HepG2 (cell line): ENCODE results near the gene DIS3L2. TPM values are rescaled to one million over a fixed set of nuclear protein-coding genes. Genes with fewer than 3 reads are reported as not detected.

Experiments
- ATF3 ChIP-seq: sonication (generic); formaldehyde crosslinking; IDR thresholded peaks from 2 replicates; pipeline ENCODE4 v1.4.0; 2020; ENCODE audit warnings: missing genetic modification reagents
- CBX1 ChIP-seq: IDR thresholded peaks from one replicate; pipeline ENCODE4 v1.6.1; 2016; ENCODE audit warnings: antibody characterized with exemption, low read depth
- CSRNP1 ChIP-seq: sonication (generic); formaldehyde crosslinking; IDR thresholded peaks from 2 replicates; pipeline ENCODE4 v1.8.1; 2023; ENCODE audit warnings: mild to moderate bottlenecking, missing genetic modification reagents
- HDAC1 ChIP-seq: sonication (generic); formaldehyde crosslinking; IDR thresholded peaks from 2 replicates; pipeline ENCODE4 v1.5.1; 2020; ENCODE audit warnings: mild to moderate bottlenecking, missing genetic modification reagents
- HMGXB4 ChIP-seq, 2 experiments: sonication (generic) in 1 of 2; formaldehyde crosslinking in 1 of 2; IDR thresholded peaks; 2 replicates each; pipeline versions ENCODE4 v1.4.0 to v1.6.1; 2018 to 2020; ENCODE audit warnings: missing genetic modification reagents in 2 of 2, borderline replicate concordance in 1 of 2, low read depth in 1 of 2, mild to moderate bottlenecking in 1 of 2, missing biosample characterization in 1 of 2
- HNRNPL ChIP-seq: fragments of 200-400 bp; formaldehyde crosslinking; IDR thresholded peaks from 2 replicates; pipeline ENCODE4 v1.6.1; 2017; ENCODE audit warnings: mild to moderate bottlenecking, low read depth, low read length
- IRF9 ChIP-seq: sonication (generic); formaldehyde crosslinking; IDR thresholded peaks from 2 replicates; pipeline ENCODE4 v1.8.0; 2022; ENCODE audit warnings: missing genetic modification reagents, mild to moderate bottlenecking, borderline replicate concordance
- MIER2 ChIP-seq: IDR thresholded peaks from 2 replicates; pipeline ENCODE4 v1.6.1; 2016; ENCODE audit warnings: missing biosample characterization, missing genetic modification reagents
- MYPOP ChIP-seq: sonication (generic); formaldehyde crosslinking; IDR thresholded peaks from 2 replicates; pipeline ENCODE4 v1.8.1; 2023; ENCODE audit warnings: mild to moderate bottlenecking, moderate library complexity, missing genetic modification reagents
- NAIF1 ChIP-seq: sonication (generic); formaldehyde crosslinking; IDR thresholded peaks from 2 replicates; pipeline ENCODE4 v1.5.0; 2020; ENCODE audit warnings: mild to moderate bottlenecking, missing genetic modification reagents, borderline replicate concordance
- NCOA2 ChIP-seq: sonication (generic); formaldehyde crosslinking; IDR thresholded peaks from 2 replicates; pipeline ENCODE4 v1.8.0; 2022; ENCODE audit warnings: inconsistent platforms
- NR0B2 ChIP-seq: sonication (generic); formaldehyde crosslinking; IDR thresholded peaks from 2 replicates; pipeline ENCODE4 v1.4.0; 2020; ENCODE audit warnings: mild to moderate bottlenecking, missing genetic modification reagents
- PHF21A ChIP-seq: sonication (generic); formaldehyde crosslinking; IDR thresholded peaks from 2 replicates; pipeline ENCODE4 v1.5.0; 2020; ENCODE audit warnings: mild to moderate bottlenecking, missing genetic modification reagents
- PITX1 ChIP-seq: sonication (generic); formaldehyde crosslinking; IDR thresholded peaks from 2 replicates; pipeline ENCODE4 v1.5.1; 2020; ENCODE audit warnings: mild to moderate bottlenecking, missing genetic modification reagents
- RBM39 ChIP-seq: fragments of 200-400 bp; formaldehyde crosslinking; IDR thresholded peaks from one replicate; pipeline ENCODE4 v1.6.1; 2018; ENCODE audit warnings: antibody characterized with exemption, mild to moderate bottlenecking, low read depth, low read length; ENCODE audit not compliant: poor library complexity, severe bottlenecking
- SYNCRIP ChIP-seq: fragments of 200-400 bp; formaldehyde crosslinking; IDR thresholded peaks from 2 replicates; pipeline ENCODE4 v1.6.1; 2018; ENCODE audit warnings: mild to moderate bottlenecking, low read depth, low read length; ENCODE audit not compliant: insufficient read depth
- ZNF784 ChIP-seq: sonication (generic); formaldehyde crosslinking; IDR thresholded peaks from 2 replicates; pipeline ENCODE4 v1.5.1; 2020; ENCODE audit warnings: missing genetic modification reagents, mild to moderate bottlenecking, borderline replicate concordance
- ZSCAN21 ChIP-seq: sonication (generic); formaldehyde crosslinking; IDR thresholded peaks from 2 replicates; pipeline ENCODE4 v1.8.0; 2022; ENCODE audit warnings: mild to moderate bottlenecking, missing genetic modification reagents, moderate library complexity, borderline replicate concordance
- ZSCAN31 ChIP-seq: sonication (generic); formaldehyde crosslinking; IDR thresholded peaks from 2 replicates; pipeline ENCODE4 v1.5.0; 2020; ENCODE audit warnings: low read depth, mild to moderate bottlenecking, missing genetic modification reagents
- polyA plus RNA-seq, 8 experiments: library from polyadenylated mRNA; depleted of rRNA in 3 of 8; stranded (reverse) in 7 of 8; unstranded in 1 of 8; fragments of >200 nt; fragmentation: Illumina TruSeq in 4 of 8; extraction: Trizol in 4 of 8; gene quantifications; 2 replicates each; pipeline versions ENCODE4 v1.2.1 to v1.2.3, GENCODE V29; 2011 to 2016; ENCODE audit warnings: low read depth in 4 of 8, missing spikeins in 1 of 8, mixed read lengths in 1 of 8; ENCODE audit not compliant: insufficient read depth in 1 of 8
- total RNA-seq, 5 experiments: library from RNA; depleted of rRNA; stranded (reverse); fragments of >200 nt; fragmentation: Illumina TruSeq; extraction: Trizol; gene quantifications; 2 replicates each; pipeline ENCODE4 v1.2.3, GENCODE V29; 2016; ENCODE audit warnings: low read depth in 1 of 5

DIS3L2 gene
- total and polyA plus RNA-seq, 2 of the 13 experiments (the other 11 are each of a cell fraction or from before 2014, with no cell fraction given), result 7.0 to 23.9 TPM

- TF ChIP-seq IRF9 (no peak), NAIF1 (CRISPR knock-in tag) (no peak), NCOA2 (CRISPR knock-in tag) (no peak), MIER2 (CRISPR knock-in tag) (no peak), SYNCRIP (no peak), RBM39 (no peak), ZSCAN31 (no peak), HNRNPL (no peak), PITX1 (CRISPR knock-in tag) (0 out of 2 replicates have a peak, but pooled peaks have one; percentile 32), HMGXB4 (CRISPR knock-in tag; IDR thresholded peaks at IDR 0.05; ENCODE audit: borderline replicate concordance in 1 of 2, low read depth in 1 of 2) (peak in 1 of 2 experiments; percentile 36; a peak in 2 of 4 replicates), PHF21A (CRISPR knock-in tag) (no peak), ATF3 (CRISPR knock-in tag) (peak; percentile 72; the same call in 1 of the 2 replicates), HDAC1 (CRISPR knock-in tag) (peak; percentile 68), ZSCAN21 (0 out of 2 replicates have a peak, but pooled peaks have one; percentile 66), CBX1 (no peak), MYPOP (CRISPR knock-in tag) (no peak), CSRNP1 (CRISPR knock-in tag) (peak; percentile 20; the same call in 1 of the 2 replicates), ZNF784 (no peak; the same call in 1 of the 2 replicates), NR0B2 (peak; percentile 77; the same call in 1 of the 2 replicates)
These were observed 35.3 kb upstream of the DIS3L2 start, which contains the start of gene NPPC (continued) for GRCh38 chr2:231926180-231926741.
